K562 (cell line): ENCODE data around the gene CFAP251. TPM values are rescaled to one million over a fixed set of nuclear protein-coding genes. Genes with fewer than 3 reads are reported as not detected.

ENCODE experiments used
- DDX20 ChIP-seq: fragments of 450-650 bp; IDR thresholded peaks from 2 replicates; pipeline ENCODE4 v1.6.1; 2016; ENCODE audit warnings: missing genetic modification characterization, low read depth, mild to moderate bottlenecking, missing compliant biosample characterization, moderate library complexity
- FIP1L1 ChIP-seq: fragments of 200-400 bp; formaldehyde crosslinking; IDR thresholded peaks from 2 replicates; pipeline ENCODE4 v1.6.1; 2018; ENCODE audit warnings: mild to moderate bottlenecking, low read depth, low read length; ENCODE audit not compliant: poor library complexity, severe bottlenecking
- KDM2B ChIP-seq: fragments of 250-450 bp; sonication (Bioruptor Pico); IDR thresholded peaks from 2 replicates; pipeline ENCODE4 v1.8.0; 2021; ENCODE audit warnings: mild to moderate bottlenecking, moderate library complexity
- PHF8 ChIP-seq: fragments of 200-600 bp; sonication (generic); IDR thresholded peaks from 2 replicates; pipeline ENCODE4 v1.6.1; 2012; ENCODE audit warnings: mixed run types, mild to moderate bottlenecking, inconsistent platforms, low read length, moderate library complexity, borderline replicate concordance
- PPARD ChIP-seq: fragments of 250-450 bp; sonication (Bioruptor Pico); IDR thresholded peaks from 2 replicates; pipeline ENCODE4 v1.8.0; 2022; ENCODE audit warnings: inconsistent platforms, mild to moderate bottlenecking, moderate library complexity
- RAD21 ChIP-seq, 2 experiments: fragments of 250-450 bp in 1 of 2; fragments of 450-650 bp in 1 of 2; sonication (Bioruptor Pico) in 1 of 2; formaldehyde crosslinking in 1 of 2; IDR thresholded peaks in 1 of 2; conservative IDR thresholded peaks in 1 of 2; 2 replicates each; pipeline versions ENCODE4 v1.4.0 to v1.8.0; 2020 to 2022; ENCODE audit warnings: mild to moderate bottlenecking in 2 of 2, moderate library complexity in 1 of 2
- RFX1 ChIP-seq: fragments of 450-650 bp; IDR thresholded peaks from 2 replicates; pipeline ENCODE4 v1.6.1; 2016; ENCODE audit warnings: mild to moderate bottlenecking, moderate library complexity
- SMAD3 ChIP-seq: fragments of 450-650 bp; formaldehyde crosslinking; conservative IDR thresholded peaks from 2 replicates; pipeline ENCODE4 v1.4.0; 2020; ENCODE audit warnings: mild to moderate bottlenecking
- SRSF9 ChIP-seq: fragments of 200-400 bp; formaldehyde crosslinking; IDR thresholded peaks from 2 replicates; pipeline ENCODE4 v1.6.1; 2017; ENCODE audit warnings: low read depth, low read length, borderline replicate concordance
- ZBTB7A ChIP-seq: IDR thresholded peaks from 2 replicates; pipeline ENCODE4 v1.6.1; 2011; ENCODE audit warnings: low read depth, mild to moderate bottlenecking, low read length, moderate library complexity, borderline replicate concordance; ENCODE audit not compliant: control insufficient read depth
- ZNF124 ChIP-seq: sonication (generic); formaldehyde crosslinking; IDR thresholded peaks from 2 replicates; pipeline ENCODE4 v1.8.1; 2022; ENCODE audit warnings: missing genetic modification reagents
- ZNF830 ChIP-seq: fragments of 250-450 bp; sonication (Bioruptor Pico); IDR thresholded peaks from 2 replicates; pipeline ENCODE4 v1.5.0; 2021; ENCODE audit warnings: mild to moderate bottlenecking
- polyA plus RNA-seq, 8 experiments: library from polyadenylated mRNA; depleted of rRNA in 4 of 8; stranded (reverse) in 5 of 8; unstranded in 3 of 8; fragments of >200 nt; fragmentation: Nextera tagmentation in 2 of 8; fragmentation: Illumina TruSeq in 1 of 8; extraction: Ambion mirVana in 2 of 8; extraction: Trizol in 1 of 8; gene quantifications; 2 replicates each; pipeline versions ENCODE4 v1.2.1 to v1.2.3, GENCODE V29; 2011 to 2014; ENCODE audit warnings: inconsistent platforms in 1 of 8, missing spikeins in 1 of 8
- total RNA-seq, 7 experiments: library from RNA; depleted of rRNA in 6 of 7; stranded (reverse); fragments of >200 nt in 6 of 7; fragmentation: Illumina TruSeq in 2 of 7; extraction: Trizol in 2 of 7; gene quantifications; 2 replicates each; pipeline versions ENCODE4 v1.2.1 to v1.2.3, GENCODE V29; 2011 to 2021; ENCODE audit warnings: low replicate concordance in 1 of 7
- TF ChIP-seq, protein P1 (sequence below): fragments of 200-600 bp; sonication (generic); IDR thresholded peaks from one replicate; pipeline ENCODE4 v1.6.1; 2012; ENCODE audit warnings: mild to moderate bottlenecking, low read depth, low read length, inconsistent platforms
- TF ChIP-seq, protein P2 (sequence below): fragments of 450-650 bp; formaldehyde crosslinking; conservative IDR thresholded peaks from 2 replicates; pipeline ENCODE4 v1.4.0; 2022; ENCODE audit warnings: mild to moderate bottlenecking, missing genetic modification characterization

CFAP251 gene
- total and polyA plus RNA-seq, 9 of the 15 experiments (the other 6 are each of a cell fraction or from before 2014, with no cell fraction given), result 16.6 to 31.0 (median 19.1) TPM

DNA sequence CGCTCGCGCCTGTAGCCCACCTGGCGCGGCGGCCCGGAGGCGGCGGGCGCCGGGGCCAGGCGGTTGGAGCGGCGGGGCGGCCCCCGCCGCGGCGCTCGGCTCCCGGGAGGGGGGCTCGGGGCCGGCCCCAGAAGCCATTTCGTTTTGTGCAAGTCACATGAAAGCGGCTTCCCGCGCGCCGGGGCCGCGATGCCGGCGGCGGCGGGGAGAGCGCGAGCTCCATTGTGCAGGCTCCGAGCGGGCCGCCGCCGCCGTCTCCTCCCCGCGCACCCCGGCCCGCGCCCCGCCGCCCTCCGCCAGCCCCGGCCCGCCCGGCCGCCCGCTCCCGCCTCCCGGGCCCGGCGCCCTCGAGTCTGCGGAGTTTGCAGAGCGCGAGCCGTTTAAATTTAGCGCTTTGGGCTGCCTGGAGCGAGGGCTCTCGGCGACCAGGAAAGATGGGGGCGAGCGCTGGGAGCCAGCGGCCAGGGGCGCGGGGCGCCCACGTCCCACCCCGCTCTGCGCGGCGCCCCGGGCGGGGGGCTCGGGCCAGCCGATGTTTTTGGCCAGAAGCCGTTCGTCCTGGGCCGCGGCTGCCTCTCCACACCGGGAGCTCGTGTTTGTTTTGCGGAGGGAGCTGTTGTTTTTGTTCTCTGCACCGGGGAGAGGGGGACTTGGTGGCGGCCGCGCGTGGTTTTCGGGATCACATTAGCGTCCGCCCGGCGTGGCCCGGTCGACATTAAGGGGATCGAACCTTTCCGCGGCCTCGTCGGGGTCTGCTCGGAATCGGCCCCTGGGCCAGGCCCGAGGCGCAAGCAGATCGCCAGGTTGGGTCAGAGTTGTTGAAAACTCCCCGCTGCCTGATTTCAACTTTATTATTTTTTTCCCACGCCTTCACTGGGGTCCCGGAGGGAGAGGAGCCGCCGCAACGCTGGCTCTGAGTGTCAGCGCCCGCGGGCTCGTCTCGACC lies 104.3 kb downstream of the CFAP251 start (continued):
- TF ChIP-seq ZBTB7A, result peak; percentile 62; the same call in 1 of the 2 replicates
- no peak for TF ChIP-seq DDX20 (tag)
- no peak for TF ChIP-seq RAD21 (CRISPR knock-in tag; conservative IDR thresholded peaks at IDR 0.05 in 1 of 2, IDR thresholded peaks at IDR 0.05 in 1 of 2)
- TF ChIP-seq SMAD3 (CRISPR knock-in tag), result no peak
- TF ChIP-seq ZNF124 (CRISPR knock-in tag), result no peak
- no peak for TF ChIP-seq PPARD (CRISPR knock-in tag)
- peak; percentile 52 for TF ChIP-seq FIP1L1
- TF ChIP-seq PHF8, result 0 out of 2 replicates have a peak, but pooled peaks have one; percentile 16
- no peak for TF ChIP-seq SRSF9
- no peak for TF ChIP-seq ZNF830 (CRISPR knock-in tag)
- no peak for TF ChIP-seq RFX1
- TF ChIP-seq, protein P1, sequence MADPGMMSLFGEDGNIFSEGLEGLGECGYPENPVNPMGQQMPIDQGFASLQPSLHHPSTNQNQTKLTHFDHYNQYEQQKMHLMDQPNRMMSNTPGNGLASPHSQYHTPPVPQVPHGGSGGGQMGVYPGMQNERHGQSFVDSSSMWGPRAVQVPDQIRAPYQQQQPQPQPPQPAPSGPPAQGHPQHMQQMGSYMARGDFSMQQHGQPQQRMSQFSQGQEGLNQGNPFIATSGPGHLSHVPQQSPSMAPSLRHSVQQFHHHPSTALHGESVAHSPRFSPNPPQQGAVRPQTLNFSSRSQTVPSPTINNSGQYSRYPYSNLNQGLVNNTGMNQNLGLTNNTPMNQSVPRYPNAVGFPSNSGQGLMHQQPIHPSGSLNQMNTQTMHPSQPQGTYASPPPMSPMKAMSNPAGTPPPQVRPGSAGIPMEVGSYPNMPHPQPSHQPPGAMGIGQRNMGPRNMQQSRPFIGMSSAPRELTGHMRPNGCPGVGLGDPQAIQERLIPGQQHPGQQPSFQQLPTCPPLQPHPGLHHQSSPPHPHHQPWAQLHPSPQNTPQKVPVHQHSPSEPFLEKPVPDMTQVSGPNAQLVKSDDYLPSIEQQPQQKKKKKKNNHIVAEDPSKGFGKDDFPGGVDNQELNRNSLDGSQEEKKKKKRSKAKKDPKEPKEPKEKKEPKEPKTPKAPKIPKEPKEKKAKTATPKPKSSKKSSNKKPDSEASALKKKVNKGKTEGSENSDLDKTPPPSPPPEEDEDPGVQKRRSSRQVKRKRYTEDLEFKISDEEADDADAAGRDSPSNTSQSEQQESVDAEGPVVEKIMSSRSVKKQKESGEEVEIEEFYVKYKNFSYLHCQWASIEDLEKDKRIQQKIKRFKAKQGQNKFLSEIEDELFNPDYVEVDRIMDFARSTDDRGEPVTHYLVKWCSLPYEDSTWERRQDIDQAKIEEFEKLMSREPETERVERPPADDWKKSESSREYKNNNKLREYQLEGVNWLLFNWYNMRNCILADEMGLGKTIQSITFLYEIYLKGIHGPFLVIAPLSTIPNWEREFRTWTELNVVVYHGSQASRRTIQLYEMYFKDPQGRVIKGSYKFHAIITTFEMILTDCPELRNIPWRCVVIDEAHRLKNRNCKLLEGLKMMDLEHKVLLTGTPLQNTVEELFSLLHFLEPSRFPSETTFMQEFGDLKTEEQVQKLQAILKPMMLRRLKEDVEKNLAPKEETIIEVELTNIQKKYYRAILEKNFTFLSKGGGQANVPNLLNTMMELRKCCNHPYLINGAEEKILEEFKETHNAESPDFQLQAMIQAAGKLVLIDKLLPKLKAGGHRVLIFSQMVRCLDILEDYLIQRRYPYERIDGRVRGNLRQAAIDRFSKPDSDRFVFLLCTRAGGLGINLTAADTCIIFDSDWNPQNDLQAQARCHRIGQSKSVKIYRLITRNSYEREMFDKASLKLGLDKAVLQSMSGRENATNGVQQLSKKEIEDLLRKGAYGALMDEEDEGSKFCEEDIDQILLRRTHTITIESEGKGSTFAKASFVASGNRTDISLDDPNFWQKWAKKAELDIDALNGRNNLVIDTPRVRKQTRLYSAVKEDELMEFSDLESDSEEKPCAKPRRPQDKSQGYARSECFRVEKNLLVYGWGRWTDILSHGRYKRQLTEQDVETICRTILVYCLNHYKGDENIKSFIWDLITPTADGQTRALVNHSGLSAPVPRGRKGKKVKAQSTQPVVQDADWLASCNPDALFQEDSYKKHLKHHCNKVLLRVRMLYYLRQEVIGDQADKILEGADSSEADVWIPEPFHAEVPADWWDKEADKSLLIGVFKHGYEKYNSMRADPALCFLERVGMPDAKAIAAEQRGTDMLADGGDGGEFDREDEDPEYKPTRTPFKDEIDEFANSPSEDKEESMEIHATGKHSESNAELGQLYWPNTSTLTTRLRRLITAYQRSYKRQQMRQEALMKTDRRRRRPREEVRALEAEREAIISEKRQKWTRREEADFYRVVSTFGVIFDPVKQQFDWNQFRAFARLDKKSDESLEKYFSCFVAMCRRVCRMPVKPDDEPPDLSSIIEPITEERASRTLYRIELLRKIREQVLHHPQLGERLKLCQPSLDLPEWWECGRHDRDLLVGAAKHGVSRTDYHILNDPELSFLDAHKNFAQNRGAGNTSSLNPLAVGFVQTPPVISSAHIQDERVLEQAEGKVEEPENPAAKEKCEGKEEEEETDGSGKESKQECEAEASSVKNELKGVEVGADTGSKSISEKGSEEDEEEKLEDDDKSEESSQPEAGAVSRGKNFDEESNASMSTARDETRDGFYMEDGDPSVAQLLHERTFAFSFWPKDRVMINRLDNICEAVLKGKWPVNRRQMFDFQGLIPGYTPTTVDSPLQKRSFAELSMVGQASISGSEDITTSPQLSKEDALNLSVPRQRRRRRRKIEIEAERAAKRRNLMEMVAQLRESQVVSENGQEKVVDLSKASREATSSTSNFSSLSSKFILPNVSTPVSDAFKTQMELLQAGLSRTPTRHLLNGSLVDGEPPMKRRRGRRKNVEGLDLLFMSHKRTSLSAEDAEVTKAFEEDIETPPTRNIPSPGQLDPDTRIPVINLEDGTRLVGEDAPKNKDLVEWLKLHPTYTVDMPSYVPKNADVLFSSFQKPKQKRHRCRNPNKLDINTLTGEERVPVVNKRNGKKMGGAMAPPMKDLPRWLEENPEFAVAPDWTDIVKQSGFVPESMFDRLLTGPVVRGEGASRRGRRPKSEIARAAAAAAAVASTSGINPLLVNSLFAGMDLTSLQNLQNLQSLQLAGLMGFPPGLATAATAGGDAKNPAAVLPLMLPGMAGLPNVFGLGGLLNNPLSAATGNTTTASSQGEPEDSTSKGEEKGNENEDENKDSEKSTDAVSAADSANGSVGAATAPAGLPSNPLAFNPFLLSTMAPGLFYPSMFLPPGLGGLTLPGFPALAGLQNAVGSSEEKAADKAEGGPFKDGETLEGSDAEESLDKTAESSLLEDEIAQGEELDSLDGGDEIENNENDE, result no peak
- 0 out of 2 replicates have a peak, but pooled peaks have one; percentile 44 for TF ChIP-seq KDM2B (CRISPR knock-in tag)
- TF ChIP-seq, protein P2, sequence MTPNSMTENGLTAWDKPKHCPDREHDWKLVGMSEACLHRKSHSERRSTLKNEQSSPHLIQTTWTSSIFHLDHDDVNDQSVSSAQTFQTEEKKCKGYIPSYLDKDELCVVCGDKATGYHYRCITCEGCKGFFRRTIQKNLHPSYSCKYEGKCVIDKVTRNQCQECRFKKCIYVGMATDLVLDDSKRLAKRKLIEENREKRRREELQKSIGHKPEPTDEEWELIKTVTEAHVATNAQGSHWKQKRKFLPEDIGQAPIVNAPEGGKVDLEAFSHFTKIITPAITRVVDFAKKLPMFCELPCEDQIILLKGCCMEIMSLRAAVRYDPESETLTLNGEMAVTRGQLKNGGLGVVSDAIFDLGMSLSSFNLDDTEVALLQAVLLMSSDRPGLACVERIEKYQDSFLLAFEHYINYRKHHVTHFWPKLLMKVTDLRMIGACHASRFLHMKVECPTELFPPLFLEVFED (CRISPR knock-in tag), result no peak
